PFSK-1 (cell line): ENCODE results near the gene RICTOR.

Experiments used
- FOXP2 ChIP-seq: optimal IDR thresholded peaks from 2 replicates; pipeline ENCODE3; 2011; ENCODE audit warnings: borderline replicate concordance, control low read depth, inconsistent platforms; ENCODE audit not compliant: insufficient read depth; ENCODE audit errors: extremely low read length, extremely low read depth
- POLR2AphosphoS5 ChIP-seq: IDR thresholded peaks from 2 replicates; pipeline ENCODE4 v1.6.1; 2012; ENCODE audit warnings: low read depth, mild to moderate bottlenecking, control low read depth, low read length, moderate library complexity
- REST ChIP-seq, 2 experiments: IDR thresholded peaks; 2 replicates each; pipeline versions ENCODE4 v1.6.1 to v1.8.0; 2011 to 2012; ENCODE audit warnings: low read depth in 2 of 2, low read length in 2 of 2, control low read depth in 1 of 2, inconsistent platforms in 1 of 2, mild to moderate bottlenecking in 1 of 2, moderate library complexity in 1 of 2; ENCODE audit not compliant: insufficient read depth in 1 of 2
- SIN3A ChIP-seq: IDR thresholded peaks from 2 replicates; pipeline ENCODE4 v1.6.1; 2012; ENCODE audit warnings: mild to moderate bottlenecking, low read length, moderate library complexity, borderline replicate concordance; ENCODE audit not compliant: insufficient read depth
- TAF1 ChIP-seq: IDR thresholded peaks from 2 replicates; pipeline ENCODE4 v1.6.1; 2012; ENCODE audit warnings: low read length, control low read depth, borderline replicate concordance; ENCODE audit not compliant: insufficient read depth

- TF ChIP-seq SIN3A = no peak
- TF ChIP-seq REST (IDR thresholded peaks at IDR 0.05; ENCODE audit: insufficient read depth in 1 of 2, low read depth in 2 of 2, low read length in 2 of 2) = no peak
- TF ChIP-seq TAF1 = no peak
- TF ChIP-seq POLR2AphosphoS5 = no peak
- no peak for TF ChIP-seq FOXP2
These were observed 181.8 kb downstream of the RICTOR start for GRCh38 chr5:38892363-38892762.
